ENCODE results near the gene PLOD3. TPM values are rescaled to one million over a fixed set of nuclear protein-coding genes. Genes with fewer than 3 reads are reported as not detected.

PLOD3 gene
- total and polyA plus RNA-seq, 10 donors, result 20.4 to 72.5 (median 50.3) TPM

- 97 to 98% (median 97%) methylated on average over 5 of the region's 5 CpGs for WGBS, 5 donors
- intact Hi-C loops (cut with DNase I; ENCODE audit: low total_unique reads), result no loop called here
Observed at GRCh38 chr7:101248276-101248675, 30.9 kb upstream of the PLOD3 start.

GRCh38 chr7:101245147-101245668 lies 27.8 kb upstream of the PLOD3 start:
- intact Hi-C loops (cut with DNase I; ENCODE audit: low total_unique reads), result no loop called here
- peak; percentile 87 for DNase-seq
- Histone ChIP-seq H3K4me1 (peaks cover 28 to 89% (median 62%) of the 10 kb centered on the region in 6 donors), H3K4me3 (peak overlapping the region; percentile 70 to 98 (median 81)), H3K9me3 (no peaks in the 10 kb centered on the region), H3K27me3 (replicated peaks in 1 of 7) (no peaks in the 10 kb centered on the region), H3K36me3 (peaks cover 0 to 64% (median 17%) of the 10 kb centered on the region in 6 donors), H3K27ac (peak overlapping the region; percentile 91 to 99 (median 98))
- 27 to 37% (median 32%) methylated on average over 29 to 32 of the region's 32 CpGs for WGBS, 5 donors
- TF ChIP-seq POLR2AphosphoS5 (IDR thresholded peaks at IDR 0.05) (no peak), POLR2A (IDR thresholded peaks at IDR 0.05) (no peak)
- TF ChIP-seq, protein P1, sequence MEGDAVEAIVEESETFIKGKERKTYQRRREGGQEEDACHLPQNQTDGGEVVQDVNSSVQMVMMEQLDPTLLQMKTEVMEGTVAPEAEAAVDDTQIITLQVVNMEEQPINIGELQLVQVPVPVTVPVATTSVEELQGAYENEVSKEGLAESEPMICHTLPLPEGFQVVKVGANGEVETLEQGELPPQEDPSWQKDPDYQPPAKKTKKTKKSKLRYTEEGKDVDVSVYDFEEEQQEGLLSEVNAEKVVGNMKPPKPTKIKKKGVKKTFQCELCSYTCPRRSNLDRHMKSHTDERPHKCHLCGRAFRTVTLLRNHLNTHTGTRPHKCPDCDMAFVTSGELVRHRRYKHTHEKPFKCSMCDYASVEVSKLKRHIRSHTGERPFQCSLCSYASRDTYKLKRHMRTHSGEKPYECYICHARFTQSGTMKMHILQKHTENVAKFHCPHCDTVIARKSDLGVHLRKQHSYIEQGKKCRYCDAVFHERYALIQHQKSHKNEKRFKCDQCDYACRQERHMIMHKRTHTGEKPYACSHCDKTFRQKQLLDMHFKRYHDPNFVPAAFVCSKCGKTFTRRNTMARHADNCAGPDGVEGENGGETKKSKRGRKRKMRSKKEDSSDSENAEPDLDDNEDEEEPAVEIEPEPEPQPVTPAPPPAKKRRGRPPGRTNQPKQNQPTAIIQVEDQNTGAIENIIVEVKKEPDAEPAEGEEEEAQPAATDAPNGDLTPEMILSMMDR (IDR thresholded peaks at IDR 0.05 in 8 of 11, conservative IDR thresholded peaks at IDR 0.05 in 3 of 11), result no peak

More at GRCh38 chr7:101248276-101248675, 30.9 kb upstream of the PLOD3 start:
- H3K27ac ChIP-seq, result no peak overlapping the region
- no peak for TF ChIP-seq POLR2AphosphoS5 (IDR thresholded peaks at IDR 0.05)
- no peak for TF ChIP-seq POLR2A (IDR thresholded peaks at IDR 0.05)
- TF ChIP-seq, protein P1 (IDR thresholded peaks at IDR 0.05 in 8 of 11, conservative IDR thresholded peaks at IDR 0.05 in 3 of 11), result no peak
- H3K36me3 ChIP-seq, result peaks cover 0 to 48% (median 11%) of the 10 kb centered on the region in 6 donors
- no peaks in the 10 kb centered on the region for H3K27me3 ChIP-seq (replicated peaks in 1 of 7)
- H3K9me3 ChIP-seq, result no peaks in the 10 kb centered on the region
- H3K4me1 ChIP-seq, result peaks cover 31 to 82% (median 59%) of the 10 kb centered on the region in 6 donors
- no peak overlapping the region for H3K4me3 ChIP-seq
- DNase-seq, result no peak

- H3K4me3 ChIP-seq, result peak within 1 kb of the TSS; percentile 70 to 98 (median 81)
- H3K4me1 ChIP-seq, result peaks cover 24 to 89% (median 63%) of the 10 kb centered on the region in 6 donors
- whole genome bisulfite sequencing, 5 donors, result 0 to 1% (median 1%) methylated on average over 17 to 45 of the region's 45 CpGs
- peaks cover 0 to 64% (median 20%) of the 10 kb centered on the region in 6 donors for H3K36me3 ChIP-seq
- intact Hi-C loops (cut with DNase I; ENCODE audit: low total_unique reads), result no loop called here
- no peaks in the 10 kb centered on the region for H3K27me3 ChIP-seq (replicated peaks in 1 of 7)
- peak; percentile 99 for DNase-seq
- H3K9me3 ChIP-seq, result no peaks in the 10 kb centered on the region
- H3K27ac ChIP-seq, result peak within 1 kb of the TSS; percentile 91 to 99 (median 98)
- TF ChIP-seq POLR2AphosphoS5 (IDR thresholded peaks at IDR 0.05) (peak; percentile 96 to 98 (median 98)), POLR2A (IDR thresholded peaks at IDR 0.05) (peak; percentile 58 to 77 (median 65))
- TF ChIP-seq, protein P1 (IDR thresholded peaks at IDR 0.05 in 8 of 11, conservative IDR thresholded peaks at IDR 0.05 in 3 of 11), result peak; percentile 90 to 98 (median 96)
Observed at GRCh38 chr7:101244375-101245146, 27.2 kb upstream of the PLOD3 start, which contains the start of gene FIS1. TSS of gene FIS1 (minus strand) at chr7:101245081. CDS start at chr7:101245004, 77 bp downstream.
